NCI-H82 (cell line): ENCODE data around the gene CRP.
"Not testable (repeated sequence)": the region's sequence is repeated elsewhere in the genome, so short reads cannot be mapped to it uniquely, and the experiment has no call there.

Source experiments
- DNase-seq: peaks from one replicate; lab custom pipeline; 2025; lab: John Stamatoyannopoulos, UW

CRP gene

GRCh38 chr1:159699653-159700052, 14.7 kb downstream of the CRP start:
- DNase-seq: no peak

GRCh38 chr1:159699246-159699645, 15.1 kb downstream of the CRP start:
- DNase-seq: no peak

- no peak for DNase-seq
Observed at GRCh38 chr1:159687511-159687910, 26.9 kb downstream of the CRP start.

- no peak for DNase-seq
Observed at GRCh38 chr1:159686599-159687299, 27.6 kb downstream of the CRP start.

- no peak for DNase-seq
Observed at GRCh38 chr1:159678939-159679338, 35.5 kb downstream of the CRP start.

- no peak for DNase-seq
Observed at GRCh38 chr1:159675046-159675445, 39.3 kb downstream of the CRP start.

- not testable (repeated sequence) for DNase-seq
Observed at GRCh38 chr1:159672390-159672789, 42.0 kb downstream of the CRP start.

GRCh38 chr1:159669338-159669737, 45.1 kb downstream of the CRP start:
- no peak for DNase-seq

GRCh38 chr1:159668739-159669138, 45.6 kb downstream of the CRP start:
- DNase-seq: no peak

- DNase-seq: no peak
Observed at GRCh38 chr1:159664247-159664646, 50.1 kb downstream of the CRP start.

GRCh38 chr1:159663552-159663951, 50.8 kb downstream of the CRP start:
- no peak for DNase-seq
